Keratinocyte (primary cell): ENCODE measurements around the gene MBD3L3. TPM values are rescaled to one million over a fixed set of nuclear protein-coding genes. Genes with fewer than 3 reads are reported as not detected.
"Not testable (repeated sequence)": the region's sequence is repeated elsewhere in the genome, so short reads cannot be mapped to it uniquely, and the experiment has no call there.

Experiments
- DNase-seq: peaks from one replicate; pipeline ENCODE4 v3.0.0-alpha.2; 2011; ENCODE audit warnings: low read depth, missing footprints, low spot score
- FAIRE-seq: peaks from 2 replicates; lab custom pipeline; 2011; peaks lifted over from hg19 to GRCh38; lab: Jason Lieb, UNC
- H2AFZ ChIP-seq: 2 replicates; pipeline ENCODE4 v1.6.0; 2012; ENCODE audit warnings: low read length, control low read depth, inconsistent platforms; ENCODE audit not compliant: control insufficient read depth
- H3K27ac ChIP-seq: 2 replicates; pipeline ENCODE4 v1.5.1; 2011; ENCODE audit warnings: low read length; ENCODE audit not compliant: control insufficient read depth, insufficient read depth
- H3K27me3 ChIP-seq: 3 replicates; pipeline ENCODE4 v1.6.0; 2011; ENCODE audit warnings: low read length; ENCODE audit not compliant: control insufficient read depth, insufficient read depth; ENCODE audit errors: extremely low read depth
- H3K36me3 ChIP-seq, 2 experiments: 2 replicates in 1 of 2; 3 replicates in 1 of 2; pipeline ENCODE4 v1.5.1; 2011; ENCODE audit warnings: low read length in 2 of 2, mild to moderate bottlenecking in 1 of 2; ENCODE audit not compliant: control insufficient read depth in 2 of 2, insufficient read depth in 2 of 2; ENCODE audit errors: extremely low read depth in 1 of 2
- H3K4me1 ChIP-seq: 3 replicates; pipeline ENCODE4 v1.5.1; 2011; ENCODE audit warnings: low read length; ENCODE audit not compliant: control insufficient read depth, insufficient read depth; ENCODE audit errors: extremely low read depth
- H3K4me2 ChIP-seq: 3 replicates; pipeline ENCODE4 v1.6.0; 2011; ENCODE audit warnings: low read depth, low read length; ENCODE audit not compliant: control insufficient read depth, insufficient read depth; ENCODE audit errors: extremely low read depth
- H3K4me3 ChIP-seq, 3 experiments: fragments of 200-600 bp in 1 of 3; sonication (generic) in 1 of 3; 2 replicates in 2 of 3; 3 replicates in 1 of 3; pipeline ENCODE4 v1.5.1; 2011 to 2016; ENCODE audit warnings: low read length in 3 of 3, mild to moderate bottlenecking in 3 of 3, control low read depth in 2 of 3, inconsistent platforms in 1 of 3, low read depth in 1 of 3, mixed read lengths in 1 of 3, mixed run types in 1 of 3, moderate library complexity in 1 of 3; ENCODE audit not compliant: control insufficient read depth in 2 of 3, insufficient read depth in 2 of 3; ENCODE audit errors: extremely low read depth in 1 of 3
- H3K79me2 ChIP-seq: 2 replicates; pipeline ENCODE4 v1.6.0; 2012; ENCODE audit warnings: low read length; ENCODE audit not compliant: control insufficient read depth, insufficient read depth
- H3K9ac ChIP-seq: 3 replicates; pipeline ENCODE4 v1.6.0; 2011; ENCODE audit warnings: low read length; ENCODE audit not compliant: control insufficient read depth, insufficient read depth; ENCODE audit errors: extremely low read depth
- H3K9me1 ChIP-seq: 3 replicates; pipeline ENCODE4 v1.6.0; 2011; ENCODE audit warnings: low read length; ENCODE audit not compliant: control insufficient read depth, insufficient read depth; ENCODE audit errors: extremely low read depth
- H3K9me3 ChIP-seq: 2 replicates; pipeline ENCODE4 v1.5.1; 2012; ENCODE audit warnings: low read depth, low read length; ENCODE audit not compliant: control insufficient read depth
- H4K20me1 ChIP-seq: 3 replicates; pipeline ENCODE4 v1.6.0; 2011; ENCODE audit warnings: low read length; ENCODE audit not compliant: control insufficient read depth, insufficient read depth; ENCODE audit errors: extremely low read depth
- CTCF ChIP-seq, 3 experiments: IDR thresholded peaks in 1 of 3; conservative IDR thresholded peaks in 1 of 3; optimal IDR thresholded peaks in 1 of 3; 2 replicates in 2 of 3; 3 replicates in 1 of 3; pipeline versions ENCODE3 to v1.5.1; 2011; ENCODE audit warnings: low read length in 3 of 3, mild to moderate bottlenecking in 3 of 3, moderate library complexity in 2 of 3, control low read depth in 1 of 3, inconsistent platforms in 1 of 3; ENCODE audit not compliant: insufficient read depth in 2 of 3; ENCODE audit errors: extremely low read depth in 1 of 3
- EZH2 ChIP-seq: IDR thresholded peaks from one replicate; pipeline ENCODE4 v1.6.1; 2012; ENCODE audit warnings: inconsistent platforms, mild to moderate bottlenecking, low read length, moderate library complexity
- dilution Hi-C: fragments of 300-500 bp; cut with MboI; formaldehyde crosslinking; loops from one replicate; pipeline ENCODE4 v1.7.0; 2020; ENCODE audit warnings: low sequenced_read_pairs; ENCODE audit not compliant: extremely low pct_ligation_motif_present
- polyA plus RNA-seq, 5 experiments: library from polyadenylated mRNA; depleted of rRNA in 3 of 5; stranded (reverse) in 3 of 5; stranded (forward) in 1 of 5; unstranded in 1 of 5; fragments of >200 nt; gene quantifications; 1 replicate in 1 of 5; 2 replicates in 3 of 5; 3 replicates in 1 of 5; pipeline versions ENCODE4 v1.2.1 to v1.2.3, GENCODE V29; 2011 to 2012; ENCODE audit warnings: missing spikeins in 2 of 5, low read depth in 1 of 5, low replicate concordance in 1 of 5

MBD3L3 gene
- polyA plus RNA-seq, 1 donor (not counting 4 experiments of a cell fraction or from before 2014, with no cell fraction given) = not detected

DNA sequence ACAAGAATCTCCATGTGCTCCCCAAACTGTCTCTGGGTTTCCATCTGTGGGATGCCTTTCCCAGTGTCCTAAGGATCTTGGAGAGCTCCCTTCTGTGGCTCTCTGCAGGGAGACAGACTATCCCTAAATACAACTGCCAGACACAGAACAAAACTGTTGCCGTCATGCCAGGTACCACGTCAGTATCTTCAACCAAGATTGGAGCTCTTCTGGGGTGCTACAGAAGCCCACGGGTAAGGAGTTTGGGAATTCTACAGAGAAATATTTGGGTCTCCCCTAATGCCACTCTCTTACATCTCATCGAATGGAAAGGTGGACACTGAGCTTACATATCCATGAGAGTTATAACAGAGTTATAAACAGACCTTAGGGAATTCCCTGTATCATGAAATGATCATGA lies 4.9 kb upstream of the MBD3L3 start:
- Histone ChIP-seq H3K4me3 (no peak overlapping the region), H3K9me1 (no peaks in the 10 kb centered on the region), H3K79me2 (no peaks in the 10 kb centered on the region), H3K4me2 (no peak overlapping the region), H3K9ac (no peak overlapping the region), H3K27me3 (no peaks in the 10 kb centered on the region), H3K4me1 (no peaks in the 10 kb centered on the region), H3K27ac (no peak overlapping the region), H4K20me1 (no peaks in the 10 kb centered on the region), H3K36me3 (no peaks in the 10 kb centered on the region), H2AFZ (no peak overlapping the region), H3K9me3 (no peaks in the 10 kb centered on the region)
- FAIRE-seq (no peak), DNase-seq (no peak)
- TF ChIP-seq CTCF (optimal IDR thresholded peaks at IDR 0.05 in 1 of 3, IDR thresholded peaks at IDR 0.05 in 1 of 3, conservative IDR thresholded peaks at IDR 0.05 in 1 of 3; ENCODE audit: extremely low read depth in 1 of 3, insufficient read depth in 2 of 3, low read length in 3 of 3) = no peak
- TF ChIP-seq EZH2 = no peak
- dilution Hi-C loops = no loop called here

- H3K9me3 ChIP-seq, H3K9ac ChIP-seq, H3K36me3 ChIP-seq, H3K4me3 ChIP-seq, dilution Hi-C loops, FAIRE-seq, H3K4me2 ChIP-seq, DNase-seq, H3K79me2 ChIP-seq, H2AFZ ChIP-seq, H3K9me1 ChIP-seq, H4K20me1 ChIP-seq, H3K4me1 ChIP-seq, H3K27ac ChIP-seq, H3K27me3 ChIP-seq: not testable (repeated sequence)
These were observed 1.5 kb upstream of the MBD3L3 start for GRCh38 chr19:7059977-7060376.

DNA sequence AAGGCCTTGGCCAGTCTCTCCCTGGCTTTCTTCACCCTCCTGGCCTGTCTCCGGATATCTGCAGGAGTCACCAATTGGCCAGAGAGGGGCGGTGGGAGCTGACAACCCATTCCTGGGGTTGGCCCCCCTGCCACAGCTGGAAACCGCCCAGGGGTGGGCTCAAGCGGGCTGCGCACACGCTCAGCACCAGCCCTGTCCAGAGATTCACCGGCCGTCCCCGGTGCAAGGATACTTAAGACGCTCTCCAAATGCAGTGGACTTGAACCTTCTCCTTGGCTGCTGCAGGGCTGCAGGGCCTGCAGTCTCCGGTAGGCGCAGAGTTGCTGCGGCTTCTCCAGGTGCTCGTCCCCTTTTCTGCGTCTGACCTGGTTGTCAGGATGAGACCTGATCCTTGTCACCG lies 2.1 kb downstream of the MBD3L3 start:
- H3K9me1 ChIP-seq, H4K20me1 ChIP-seq, H3K79me2 ChIP-seq, H3K27me3 ChIP-seq, H3K4me1 ChIP-seq, H3K27ac ChIP-seq, H3K36me3 ChIP-seq, DNase-seq, FAIRE-seq, H3K9ac ChIP-seq, H3K9me3 ChIP-seq, H3K4me2 ChIP-seq, H3K4me3 ChIP-seq, dilution Hi-C loops, H2AFZ ChIP-seq: not testable (repeated sequence)

DNA sequence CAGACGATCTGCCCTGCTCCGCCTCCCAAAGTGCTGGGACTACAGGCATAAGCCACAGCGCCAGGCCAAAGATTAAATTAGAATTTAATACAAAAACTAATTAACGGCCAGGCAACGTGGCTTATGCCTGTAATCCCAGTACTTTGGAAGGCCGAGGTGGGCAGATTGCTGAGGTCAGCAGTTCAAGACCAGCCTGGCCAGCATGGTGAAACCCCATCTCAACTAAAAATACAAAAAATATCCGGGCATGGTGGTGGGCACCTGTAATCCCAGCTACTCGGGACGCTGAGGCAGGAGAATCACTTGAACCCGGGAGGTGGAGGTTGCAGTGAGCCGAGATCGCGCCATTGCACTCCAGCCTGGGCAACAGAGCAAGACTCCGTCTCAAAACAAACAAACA lies 2.8 kb downstream of the MBD3L3 start:
- H3K4me1 ChIP-seq, H3K4me2 ChIP-seq, H3K4me3 ChIP-seq, H3K36me3 ChIP-seq, FAIRE-seq, DNase-seq, H3K27me3 ChIP-seq, H3K9ac ChIP-seq, H3K9me1 ChIP-seq, H3K27ac ChIP-seq, H3K9me3 ChIP-seq, dilution Hi-C loops, H4K20me1 ChIP-seq, H3K79me2 ChIP-seq, H2AFZ ChIP-seq: not testable (repeated sequence)
